Measurements from ENCODE around the gene ZMYM2.

DNA sequence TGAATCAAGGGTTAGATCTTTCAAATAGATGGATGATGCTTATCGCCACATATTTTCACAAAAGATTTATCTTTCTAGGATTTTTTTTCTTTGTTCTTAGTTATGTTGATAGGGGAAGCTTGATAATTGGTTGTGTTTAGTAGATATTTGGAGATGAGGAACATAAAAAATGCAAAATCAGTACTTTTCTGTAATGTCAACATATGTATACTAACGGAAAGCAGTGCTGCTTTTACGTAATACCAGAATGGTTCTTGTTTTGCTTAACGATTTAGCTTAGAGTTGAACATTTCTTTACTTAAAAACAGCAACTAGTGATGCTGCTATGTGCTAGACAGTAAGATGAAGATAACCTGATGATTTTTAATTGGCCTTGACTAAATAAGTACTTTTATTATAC, 3.0 kb downstream of the ZMYM2 start:
- TF ChIP-seq EZH2 (IDR thresholded peaks at IDR 0.05; ENCODE audit: borderline replicate concordance, low read depth, low read length, poor library complexity, severe bottlenecking) = no peak
- TF ChIP-seq, protein P1, sequence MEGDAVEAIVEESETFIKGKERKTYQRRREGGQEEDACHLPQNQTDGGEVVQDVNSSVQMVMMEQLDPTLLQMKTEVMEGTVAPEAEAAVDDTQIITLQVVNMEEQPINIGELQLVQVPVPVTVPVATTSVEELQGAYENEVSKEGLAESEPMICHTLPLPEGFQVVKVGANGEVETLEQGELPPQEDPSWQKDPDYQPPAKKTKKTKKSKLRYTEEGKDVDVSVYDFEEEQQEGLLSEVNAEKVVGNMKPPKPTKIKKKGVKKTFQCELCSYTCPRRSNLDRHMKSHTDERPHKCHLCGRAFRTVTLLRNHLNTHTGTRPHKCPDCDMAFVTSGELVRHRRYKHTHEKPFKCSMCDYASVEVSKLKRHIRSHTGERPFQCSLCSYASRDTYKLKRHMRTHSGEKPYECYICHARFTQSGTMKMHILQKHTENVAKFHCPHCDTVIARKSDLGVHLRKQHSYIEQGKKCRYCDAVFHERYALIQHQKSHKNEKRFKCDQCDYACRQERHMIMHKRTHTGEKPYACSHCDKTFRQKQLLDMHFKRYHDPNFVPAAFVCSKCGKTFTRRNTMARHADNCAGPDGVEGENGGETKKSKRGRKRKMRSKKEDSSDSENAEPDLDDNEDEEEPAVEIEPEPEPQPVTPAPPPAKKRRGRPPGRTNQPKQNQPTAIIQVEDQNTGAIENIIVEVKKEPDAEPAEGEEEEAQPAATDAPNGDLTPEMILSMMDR (conservative IDR thresholded peaks at IDR 0.05; ENCODE audit: low read depth, low read length) = no peak

Data from A673 (cell line).